ENCODE measurements around the gene SFT2D3. TPM values are rescaled to one million over a fixed set of nuclear protein-coding genes. Genes with fewer than 3 reads are reported as not detected.

Gene SFT2D3
- 4.1 to 6.2 TPM (median 5.7 TPM) in 5 replicates for total RNA-seq (2022; extraction: Qiagen RNA extraction; ENCODE audit: low read depth)

GRCh38 chr2:127701193-127701650, at the start of gene SFT2D3:
TSS of gene SFT2D3 (plus strand) at chr2:127701497. CDS start at chr2:127701529, 32 bp downstream.

GRCh38 chr2:127675331-127676261, 25.7 kb upstream of the SFT2D3 start, which contains the start of gene LIMS2:
TSS of gene LIMS2 (minus strand) at chr2:127675530. CDS start at chr2:127675024, 506 bp downstream.

Other genes with a start within 250 kb of the SFT2D3 start
- 32.2 to 41.2 TPM (median 39.1 TPM) in 5 replicates for gene IWS1, start 175.0 kb upstream of the SFT2D3 start, total RNA-seq (2022; extraction: Qiagen RNA extraction; ENCODE audit: low read depth)
- 0.12 to 0.32 TPM (median 0.21 TPM) in 5 replicates for gene MYO7B, start 165.8 kb upstream of the SFT2D3 start, total RNA-seq (2022; extraction: Qiagen RNA extraction; ENCODE audit: low read depth)
- 0.09 to 0.21 TPM (median 0.12 TPM) in 4 of 5 replicates, not detected in the other for gene GPR17, start 55.3 kb upstream of the SFT2D3 start, total RNA-seq (2022; extraction: Qiagen RNA extraction; ENCODE audit: low read depth)
- 4.0 to 8.1 TPM (median 5.2 TPM) in 5 replicates for gene LIMS2, start 26.0 kb upstream of the SFT2D3 start, total RNA-seq (2022; extraction: Qiagen RNA extraction; ENCODE audit: low read depth)
- gene WDR33, start 109.7 kb downstream of the SFT2D3 start, total RNA-seq (2022; extraction: Qiagen RNA extraction; ENCODE audit: low read depth), result 18.2 to 26.0 TPM (median 24.4 TPM) in 5 replicates
- gene POLR2D, start 156.7 kb downstream of the SFT2D3 start, total RNA-seq (2022; extraction: Qiagen RNA extraction; ENCODE audit: low read depth), result 49.5 to 56.6 TPM (median 52.0 TPM) in 5 replicates
- 16.9 to 20.3 TPM (median 18.7 TPM) in 5 replicates for gene AMMECR1L, start 184.5 kb downstream of the SFT2D3 start, total RNA-seq (2022; extraction: Qiagen RNA extraction; ENCODE audit: low read depth)